HG03108 (cell line): Measurements from ENCODE around the gene SSX2IP.
A peak's percentile ranks its signal among the peaks of the same experiment; 100 is the strongest.

Experiments used
- ATAC-seq: cut with Tn5 transposase; IDR thresholded peaks from one replicate; pipeline ENCODE4 v1.9.1; 2021; ENCODE audit warnings: moderate library complexity; ENCODE audit not compliant: unreplicated experiment

Gene SSX2IP

DNA sequence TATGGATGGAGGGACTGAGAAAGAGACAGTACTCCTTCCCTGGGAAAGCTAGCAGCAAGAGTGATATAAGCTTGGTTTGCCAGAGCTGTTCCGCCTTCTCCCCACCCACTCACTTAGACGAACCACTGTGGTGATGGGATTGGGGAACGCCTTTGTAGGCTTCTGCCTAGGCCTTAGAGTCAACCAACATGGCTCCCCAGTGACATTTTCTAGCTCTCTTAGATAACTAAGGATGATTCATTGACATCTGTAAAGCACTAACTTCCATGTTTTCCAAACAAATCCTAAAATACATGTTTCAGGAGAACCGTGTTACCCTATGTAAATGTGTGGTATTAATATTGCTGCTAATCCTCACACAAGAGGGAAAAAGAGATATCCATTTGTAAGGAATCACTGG, 21.6 kb upstream of the SSX2IP start:
- no peak for ATAC-seq

DNA sequence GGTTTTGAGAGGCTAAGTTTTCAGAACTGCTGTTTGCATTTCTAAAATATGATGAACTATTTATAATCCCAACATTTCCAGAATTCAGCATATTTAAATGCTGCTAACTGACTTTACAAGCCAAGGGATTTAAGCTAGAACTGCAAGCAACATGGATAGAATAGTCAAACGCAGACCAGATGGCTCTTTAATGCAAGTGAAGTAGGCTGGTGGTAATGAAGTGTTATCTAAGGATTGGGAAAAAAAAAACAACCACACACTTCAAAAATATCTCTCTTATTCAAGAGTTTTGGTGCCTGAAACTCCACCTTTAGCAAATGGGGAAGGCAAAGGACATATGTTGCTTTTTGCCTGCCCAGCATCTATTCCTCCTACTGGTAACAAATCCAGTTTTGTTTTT, 20.9 kb upstream of the SSX2IP start:
- no peak for ATAC-seq

DNA sequence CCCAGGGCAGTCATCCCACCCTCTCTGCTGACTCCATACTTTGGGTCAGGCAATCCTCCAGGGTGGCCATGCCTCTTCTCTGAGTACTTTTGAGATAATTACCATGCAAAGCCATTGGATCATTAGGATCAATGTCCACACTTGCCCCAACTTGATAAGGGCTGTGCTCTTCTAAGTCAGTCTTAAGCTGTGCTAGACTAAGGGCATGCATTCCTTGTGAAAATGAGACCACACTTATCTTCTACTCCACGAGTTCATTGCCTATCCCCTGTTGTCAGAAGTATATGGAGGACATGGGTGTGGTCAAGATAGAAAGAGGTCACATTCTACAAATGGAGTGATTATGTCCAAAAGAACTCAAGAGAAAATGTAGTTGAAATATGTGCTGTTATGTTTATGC, 18.9 kb upstream of the SSX2IP start:
- no peak for ATAC-seq

DNA sequence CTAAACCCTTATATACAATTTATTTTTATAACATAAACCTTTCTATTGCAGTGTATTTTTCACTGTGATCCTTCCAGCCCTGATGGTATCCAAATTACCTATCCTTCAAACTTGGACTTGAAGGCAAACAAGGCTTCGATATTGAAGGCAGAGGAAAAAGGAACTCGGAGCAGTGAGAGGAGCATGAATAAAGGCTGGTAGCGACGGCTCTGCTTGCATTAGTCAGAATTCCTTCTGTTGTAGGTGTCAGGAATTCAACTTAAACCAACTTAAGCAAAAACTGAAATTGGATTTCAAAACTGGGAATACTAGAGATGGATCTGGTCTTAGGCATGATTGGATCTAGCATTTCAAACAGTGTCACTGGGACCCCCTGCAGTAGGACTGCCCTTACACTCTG, 17.8 kb upstream of the SSX2IP start:
- ATAC-seq = no peak

DNA sequence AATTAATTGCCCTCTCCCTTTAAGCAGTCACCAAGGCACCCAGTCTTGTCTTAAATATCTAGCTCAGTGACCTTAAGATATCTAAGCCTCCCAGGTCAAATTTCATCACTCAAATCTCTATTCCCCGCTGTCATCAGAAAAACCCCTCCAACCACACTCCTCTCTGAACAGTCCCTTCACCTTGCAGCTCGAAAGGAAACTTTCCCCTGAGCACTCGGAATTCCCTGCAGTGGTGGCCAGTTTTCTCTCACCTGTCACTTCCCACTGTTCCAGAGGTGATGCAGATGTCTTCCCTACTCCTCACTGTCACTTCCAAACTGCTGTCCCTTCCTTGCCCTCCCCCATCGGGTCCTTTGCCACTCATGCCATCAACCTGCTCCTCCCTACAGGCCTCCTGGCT, 15.3 kb upstream of the SSX2IP start:
- no peak for ATAC-seq

DNA sequence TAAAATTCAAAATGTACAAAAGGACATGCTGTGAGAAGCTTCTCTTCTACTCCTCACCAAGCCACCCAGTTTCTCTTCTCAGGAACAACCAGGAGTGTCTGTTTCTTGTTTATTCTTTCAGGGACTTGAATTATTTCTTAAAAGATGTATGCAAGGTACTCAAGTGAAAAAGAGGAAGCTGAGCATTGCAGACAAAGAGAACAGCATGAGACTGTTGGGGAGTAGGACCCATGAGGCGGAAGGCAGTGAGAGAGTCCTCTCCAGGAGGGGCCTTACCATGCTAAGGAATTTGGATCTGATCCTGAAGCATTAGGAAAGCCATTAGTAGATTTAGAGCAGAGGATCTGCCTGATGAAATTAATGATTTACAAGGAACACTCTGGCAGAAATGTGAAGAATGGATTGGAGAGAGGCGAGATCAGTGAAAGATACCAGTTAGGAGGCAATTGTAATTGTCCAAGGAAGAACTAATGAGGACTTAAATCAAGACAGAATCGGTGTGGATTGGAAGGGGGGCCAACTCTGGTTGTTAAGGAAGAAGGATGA, 14.7 kb upstream of the SSX2IP start:
- ATAC-seq = no peak

DNA sequence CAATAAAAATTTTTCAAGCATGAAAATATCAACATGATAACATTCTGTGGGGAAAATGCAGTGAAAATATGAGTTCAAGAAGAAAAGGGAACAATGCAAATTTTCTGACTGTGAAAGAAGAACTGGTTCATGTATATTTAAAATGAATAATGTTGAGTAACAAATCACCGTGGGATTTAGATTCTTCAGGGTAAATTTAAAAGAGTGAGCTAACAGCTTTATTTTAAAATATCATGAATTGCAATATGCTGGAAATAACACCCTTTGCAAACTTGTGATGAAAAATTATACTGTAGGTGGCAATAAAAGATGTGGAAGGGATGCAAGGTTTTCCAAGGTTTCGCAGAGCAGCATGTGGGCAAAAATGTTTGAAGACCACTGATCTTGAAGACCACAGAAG, 13.2 kb upstream of the SSX2IP start:
- ATAC-seq = no peak

DNA sequence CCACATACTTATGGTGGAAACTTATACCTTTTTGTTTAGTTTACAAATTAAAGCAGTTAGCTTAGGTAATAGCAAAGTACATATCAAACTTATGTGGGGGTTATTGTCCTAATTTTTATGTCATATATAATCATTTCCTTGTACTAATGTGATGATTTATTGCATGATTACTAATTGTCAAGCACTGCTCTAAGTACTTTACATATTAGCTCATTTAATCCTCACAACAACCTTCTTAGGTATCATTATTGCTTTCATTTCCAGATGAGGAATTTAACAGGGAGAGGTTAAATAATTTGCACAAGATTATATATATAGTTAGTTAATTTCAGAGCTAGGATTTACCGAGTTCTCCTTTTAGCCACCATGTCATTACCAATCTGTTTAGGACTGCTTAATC, 11.9 kb upstream of the SSX2IP start:
- ATAC-seq = no peak

DNA sequence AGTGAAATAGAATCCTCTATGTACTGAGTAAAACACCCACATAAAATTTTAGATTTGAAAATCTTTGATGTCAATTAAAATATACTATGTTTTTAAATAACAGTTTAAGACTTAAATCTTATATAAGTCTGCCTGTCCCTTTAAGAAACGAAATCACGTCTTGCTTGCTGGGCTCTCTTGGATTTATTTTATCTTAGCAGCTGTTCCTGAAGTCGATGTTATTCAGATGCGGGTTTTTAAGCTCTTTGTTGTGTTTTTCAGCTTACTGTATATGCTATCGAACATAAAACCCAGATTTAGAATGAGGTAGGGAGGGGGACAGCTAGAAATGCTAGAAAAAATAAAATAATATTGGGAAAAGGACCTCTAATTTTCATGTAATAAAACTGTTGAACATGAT, 11.1 kb upstream of the SSX2IP start:
- ATAC-seq = no peak

DNA sequence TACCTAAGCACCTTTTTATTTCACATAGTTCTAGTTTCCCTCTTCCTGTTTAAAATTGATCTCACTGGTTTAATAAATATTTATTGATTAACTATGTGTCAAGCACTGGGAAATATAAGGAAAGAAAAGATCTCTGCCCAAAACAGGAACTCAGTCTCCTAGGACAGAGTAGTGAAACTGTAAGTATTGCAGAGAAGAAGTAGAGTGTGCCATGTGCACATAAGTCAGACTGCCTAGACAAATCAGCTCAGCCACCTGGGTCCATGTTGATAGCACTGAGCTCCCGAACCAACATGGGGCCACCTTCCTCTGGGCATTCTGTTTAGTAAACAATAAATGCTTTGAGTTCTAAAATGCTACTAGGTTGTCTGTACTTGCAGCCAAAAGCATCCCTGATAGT, 9.8 kb upstream of the SSX2IP start:
- no peak for ATAC-seq

DNA sequence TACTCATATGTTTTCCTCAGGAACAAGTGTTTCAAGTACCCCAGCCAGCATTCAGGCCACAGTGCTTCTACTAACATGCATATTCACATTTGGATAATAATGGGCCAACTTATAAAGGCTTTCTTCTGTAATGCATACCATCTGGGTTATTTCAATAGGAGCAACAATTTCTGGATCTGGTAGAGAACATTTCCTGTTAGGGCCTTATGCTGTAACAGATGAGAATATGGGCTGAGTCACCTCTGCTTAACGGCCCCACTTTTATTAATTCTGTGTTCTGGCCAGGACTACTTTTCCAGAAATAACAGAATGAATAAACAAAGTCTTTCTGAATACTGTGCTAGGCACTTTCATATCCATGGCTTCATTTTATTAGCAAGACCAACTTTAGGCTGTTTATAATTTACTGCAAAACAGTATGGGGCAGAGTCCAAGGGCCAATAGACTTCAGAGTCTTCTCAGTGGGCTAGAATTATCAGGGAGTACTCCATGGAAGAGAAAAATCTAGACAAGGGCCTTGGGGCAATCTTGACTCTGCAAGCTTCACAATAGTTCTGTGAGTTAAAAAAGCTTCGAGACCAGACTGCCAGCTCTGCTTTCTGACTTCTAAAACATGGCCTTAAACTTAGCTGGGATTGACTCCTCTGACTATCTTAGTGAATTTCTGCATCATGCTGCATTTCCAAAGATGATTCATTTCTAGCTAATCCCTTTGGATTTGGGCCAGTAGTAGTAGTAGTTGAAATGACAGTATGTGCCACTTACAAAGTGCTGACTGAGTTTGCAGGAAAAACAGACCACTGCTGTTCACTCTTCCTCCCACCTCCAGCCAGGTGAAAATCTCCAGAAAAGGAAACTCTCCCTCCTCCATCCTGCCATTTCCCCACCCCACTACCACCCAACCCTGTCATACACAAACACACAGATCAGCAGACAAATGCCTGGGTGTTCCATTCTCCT, 8.2 kb upstream of the SSX2IP start:
- ATAC-seq = no peak

DNA sequence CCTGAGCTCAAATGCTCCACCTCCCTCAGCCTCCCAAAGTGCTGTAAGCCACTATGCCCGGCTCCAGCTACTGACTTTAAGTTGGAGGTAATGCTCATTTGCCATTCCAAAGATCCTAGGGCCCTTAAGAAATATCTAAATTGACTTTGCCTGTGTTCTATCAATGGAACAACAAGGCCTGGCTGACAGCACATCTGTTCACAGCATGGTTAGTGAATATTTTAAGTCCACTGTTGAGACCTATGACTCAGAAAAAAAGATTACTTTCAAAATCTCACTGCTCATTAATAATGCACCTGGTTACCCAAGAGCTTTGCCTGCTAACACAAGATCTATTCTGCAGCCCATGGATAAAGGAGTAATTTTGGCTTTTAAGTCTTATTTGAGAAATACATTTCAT, 3.5 kb upstream of the SSX2IP start:
- no peak for ATAC-seq

DNA sequence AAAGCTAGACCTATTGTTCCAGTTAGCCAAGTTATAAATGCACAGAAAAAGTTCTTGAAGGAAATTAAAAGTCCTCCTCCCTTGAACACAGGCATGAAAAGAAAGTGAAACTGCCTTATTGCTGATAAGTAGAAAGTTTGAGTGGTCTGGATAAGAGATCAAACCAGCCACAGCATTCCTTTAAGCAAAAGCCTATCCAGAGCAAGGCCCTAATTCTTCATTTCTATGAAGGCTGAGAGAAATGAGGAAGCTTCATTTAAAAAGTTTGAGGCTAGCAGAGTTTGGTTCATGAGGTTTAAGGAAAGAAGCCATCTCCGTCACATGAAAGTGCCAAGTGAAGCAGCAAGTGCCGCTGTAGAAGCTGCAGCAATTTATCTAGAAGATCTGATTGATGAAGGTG, 2.7 kb upstream of the SSX2IP start:
- no peak for ATAC-seq

DNA sequence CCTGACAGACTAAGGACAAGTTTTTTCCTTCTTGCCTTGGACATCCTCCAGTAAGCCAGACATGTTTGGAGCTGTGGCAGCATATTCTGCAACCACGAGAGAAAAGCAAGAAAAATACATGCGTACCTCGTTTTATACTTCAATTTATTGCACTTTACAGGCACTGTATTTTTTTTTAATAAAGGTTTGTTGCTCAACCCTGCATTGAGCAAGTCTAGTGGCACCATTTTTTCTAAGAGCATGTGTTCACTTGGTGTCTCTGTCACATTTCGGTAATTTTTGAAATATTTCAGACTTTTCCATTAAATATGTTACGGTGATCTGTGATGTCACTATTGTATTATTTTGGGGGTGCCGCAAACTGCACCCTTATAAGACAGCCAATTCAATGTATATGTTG, 2.1 kb upstream of the SSX2IP start:
- ATAC-seq = no peak

DNA sequence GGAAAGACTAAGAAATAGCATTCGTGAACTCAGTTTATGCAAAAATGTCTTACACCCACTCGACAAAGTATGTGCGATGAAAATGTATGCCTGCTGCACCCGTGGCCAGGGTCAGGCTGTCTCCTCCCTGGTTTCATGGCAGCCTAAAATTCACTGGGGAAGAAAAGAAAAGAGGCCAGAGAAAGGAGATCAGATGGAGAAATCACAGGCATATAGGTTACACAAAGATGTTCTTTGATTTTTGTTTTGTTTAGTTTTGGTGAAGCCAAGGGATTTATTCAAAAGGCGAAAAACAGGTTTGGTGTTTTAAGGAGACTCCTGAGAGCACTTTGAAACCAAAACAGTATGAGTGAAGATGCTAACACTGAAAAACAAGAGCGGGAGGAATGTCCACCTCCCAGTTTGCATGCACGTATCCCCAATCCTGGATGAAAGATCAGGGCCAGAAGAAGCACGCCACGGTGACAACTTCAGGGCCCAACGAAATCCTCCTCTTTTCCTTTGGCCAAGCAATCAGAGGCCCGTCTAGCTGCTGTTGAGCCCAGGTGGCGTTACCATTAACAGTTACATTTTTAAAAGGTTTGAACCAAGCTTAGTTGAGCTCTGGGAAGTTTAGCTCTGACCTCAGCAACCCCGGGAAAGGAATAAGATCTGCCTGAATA, 992 bp upstream of the SSX2IP start:
- no peak for ATAC-seq

DNA sequence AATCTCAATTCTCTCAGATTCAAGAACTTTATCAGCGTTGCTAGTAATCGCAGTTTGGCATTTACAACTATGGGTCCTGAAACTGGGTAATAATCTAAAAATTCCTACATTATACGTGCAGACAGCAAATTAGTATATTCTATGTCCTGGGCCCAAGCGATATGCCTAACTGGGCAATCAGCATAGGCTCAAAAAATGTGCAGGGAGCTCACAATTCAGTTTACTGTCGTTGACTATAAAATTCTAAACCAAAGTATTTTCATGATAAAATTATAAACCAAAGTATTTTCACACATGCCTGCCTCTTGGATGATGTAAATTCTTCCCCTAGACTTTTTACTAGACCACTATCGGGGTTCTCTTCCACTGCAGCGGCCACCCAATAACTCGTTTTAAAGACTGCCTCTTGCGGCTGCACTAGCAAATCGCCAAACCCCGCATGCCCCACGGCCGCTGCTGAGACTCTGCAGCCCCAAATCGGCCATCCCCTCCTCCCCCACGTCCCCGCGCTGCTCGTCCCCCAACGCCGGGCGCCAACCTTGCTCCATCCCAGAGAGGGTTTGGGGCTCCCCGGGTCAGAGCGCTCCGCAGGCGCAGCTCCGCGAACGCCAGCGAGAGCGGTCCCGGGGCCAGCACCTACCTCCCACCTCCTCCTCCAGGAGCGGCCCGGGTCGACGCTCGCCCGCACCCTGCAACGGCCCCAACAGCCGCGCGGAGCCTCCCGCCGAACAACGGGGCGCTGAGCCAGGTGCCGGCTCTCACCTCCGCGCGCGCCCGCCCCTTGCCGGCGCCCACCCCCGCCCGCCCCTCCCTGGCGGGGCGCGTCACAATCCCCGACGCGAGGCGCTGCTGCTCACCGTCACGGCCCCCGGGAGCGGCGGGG, 506 bp downstream of the SSX2IP start:
- peak; percentile 24 for ATAC-seq

DNA sequence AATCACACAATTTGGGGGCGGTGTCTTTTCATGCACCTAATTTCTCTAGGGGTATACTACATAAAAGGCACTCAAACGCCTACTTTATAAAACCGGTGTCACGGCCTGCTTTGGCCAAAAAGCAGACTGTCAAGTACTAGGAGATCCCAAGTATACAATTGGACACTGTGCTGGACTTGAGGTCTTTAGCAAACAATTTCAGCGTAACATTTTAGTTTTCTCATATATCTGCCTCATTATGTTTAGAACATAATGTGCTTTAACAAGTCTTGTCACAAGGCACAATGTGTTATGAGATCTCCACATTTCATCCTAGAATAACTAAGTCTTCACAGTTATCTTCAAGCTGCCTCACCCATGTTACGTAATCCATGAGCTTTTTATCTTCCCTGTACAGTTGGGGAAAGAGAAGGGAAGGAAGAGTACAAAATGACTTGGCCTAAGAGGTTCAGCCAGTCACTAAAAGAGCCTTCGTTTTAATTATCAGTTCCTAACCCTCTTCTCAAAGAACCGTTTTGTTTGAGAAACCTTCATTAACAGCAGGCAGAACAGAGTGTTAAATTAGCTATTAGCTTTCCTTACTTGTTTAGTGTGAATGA, 1.7 kb downstream of the SSX2IP start:
- ATAC-seq = no peak

DNA sequence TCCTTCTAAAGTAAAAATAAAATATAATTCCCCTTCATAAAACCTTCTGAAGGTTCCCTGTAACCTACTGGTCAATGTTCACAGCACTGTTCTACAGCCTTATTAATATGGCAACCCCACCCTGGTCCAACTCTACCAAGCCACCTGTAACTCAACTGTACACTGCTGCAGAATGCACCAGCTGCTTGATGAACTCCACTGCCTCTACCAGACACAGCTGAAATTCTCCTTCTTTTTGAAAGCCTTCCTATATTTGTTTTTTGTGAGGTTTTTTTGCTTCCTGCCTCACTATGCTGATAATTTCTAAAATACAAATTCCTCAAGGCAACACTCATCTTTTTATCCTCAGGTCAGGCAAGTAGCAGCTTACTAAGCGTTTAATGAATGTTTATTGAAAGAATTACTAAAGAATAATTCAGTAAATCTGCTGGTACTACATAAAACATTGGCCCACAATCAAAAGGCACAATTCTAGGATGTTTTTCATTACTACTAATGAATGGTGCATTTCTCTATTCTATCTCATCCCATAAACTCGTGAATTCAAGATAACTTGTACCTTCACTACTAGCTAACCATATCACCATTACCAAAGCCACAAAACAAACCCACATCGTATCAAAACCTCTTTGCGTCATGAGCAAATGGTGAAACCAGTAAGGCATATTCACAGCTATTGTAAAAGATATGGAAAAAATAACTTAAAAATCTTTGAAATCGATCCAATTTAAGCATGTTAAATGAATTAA, 2.4 kb downstream of the SSX2IP start:
- no peak for ATAC-seq

DNA sequence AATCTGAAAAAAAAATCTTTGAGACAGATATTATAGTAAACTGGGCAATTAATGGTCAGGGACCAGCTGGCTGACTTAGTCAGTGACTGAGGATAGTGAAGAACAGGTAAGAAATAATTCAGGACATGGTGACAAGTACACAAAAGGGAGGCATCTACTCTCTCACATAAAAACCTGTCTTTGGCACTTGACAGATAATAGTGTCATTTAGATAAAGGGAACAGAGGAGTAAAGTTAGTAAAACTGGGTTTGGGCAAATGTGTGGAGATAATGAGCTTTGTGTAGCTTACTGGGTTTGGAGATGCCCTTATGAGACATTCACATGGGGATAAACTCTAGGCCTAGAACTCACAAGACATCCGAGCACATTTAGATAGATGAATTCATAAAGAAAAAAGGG, 4.0 kb downstream of the SSX2IP start:
- no peak for ATAC-seq

DNA sequence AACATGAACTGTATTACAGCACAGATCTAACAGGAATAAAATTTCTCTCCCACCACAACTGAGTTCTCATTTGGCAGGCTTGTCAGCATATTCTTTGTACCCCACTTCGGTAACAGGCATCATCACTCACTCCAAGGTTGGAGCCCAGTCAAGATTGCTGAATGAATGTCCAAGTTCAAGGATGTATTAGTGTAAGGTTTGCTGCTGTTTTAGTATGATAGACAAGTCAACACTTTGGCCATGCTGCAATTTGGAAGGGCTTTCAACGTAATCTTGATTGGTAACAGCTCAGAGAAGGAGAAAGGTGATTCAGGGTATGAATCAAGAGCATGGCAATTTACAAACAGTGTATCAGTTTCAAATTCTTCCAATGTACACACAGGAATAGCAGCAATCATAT, 6.8 kb downstream of the SSX2IP start:
- no peak for ATAC-seq
